ENCODE data around the gene OR2AG1.
"Not testable (repeated sequence)": the region's sequence is repeated elsewhere in the genome, so short reads cannot be mapped to it uniquely, and the experiment has no call there.

OR2AG1 gene

DNA sequence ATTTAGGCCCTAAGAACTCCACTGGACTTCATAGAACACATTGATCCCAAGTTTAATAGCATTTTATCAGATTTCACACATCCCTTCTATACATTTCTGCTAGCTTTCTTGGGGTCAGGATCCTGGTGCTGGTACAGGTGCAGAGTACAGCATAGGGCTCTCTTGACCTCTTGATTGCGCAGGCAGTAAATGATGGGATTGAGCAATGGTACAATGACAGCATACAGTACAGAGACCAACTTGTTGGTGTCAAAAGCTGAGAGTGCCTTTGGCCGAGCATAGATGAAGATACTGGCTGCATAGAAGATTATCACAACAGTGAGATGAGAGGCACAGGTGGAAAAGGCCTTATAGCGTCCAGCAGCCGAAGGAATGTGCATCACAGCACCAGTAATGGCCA lies 11.8 kb downstream of the OR2AG1 start:
- no peak for DNase-seq

DNA sequence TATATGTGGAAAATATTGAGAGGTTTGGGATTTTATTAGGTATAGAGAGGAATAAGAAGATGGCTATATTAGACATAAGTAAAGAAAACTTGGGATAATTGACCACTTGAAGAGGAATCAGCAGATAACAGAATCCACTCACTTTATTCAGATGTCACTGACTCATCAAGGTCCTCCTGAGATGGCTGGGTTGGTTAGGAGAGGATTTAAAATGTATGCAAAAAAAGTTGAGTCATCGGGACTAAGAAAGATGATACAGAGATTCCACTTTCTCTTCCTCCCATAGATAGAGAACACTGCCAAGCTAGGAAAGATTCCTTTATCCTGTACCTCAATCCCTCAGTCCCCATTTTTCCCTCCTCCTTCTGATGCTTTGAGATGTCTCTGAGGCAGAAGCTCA lies 16.6 kb downstream of the OR2AG1 start, which contains the start of gene OR6A2:
Gene OR6A2 (minus strand): TSS at position 288 of the 400 bp plus-strand sequence. CDS start 3,981 bp downstream, outside the sequence.
- DNase-seq: no peak

DNA sequence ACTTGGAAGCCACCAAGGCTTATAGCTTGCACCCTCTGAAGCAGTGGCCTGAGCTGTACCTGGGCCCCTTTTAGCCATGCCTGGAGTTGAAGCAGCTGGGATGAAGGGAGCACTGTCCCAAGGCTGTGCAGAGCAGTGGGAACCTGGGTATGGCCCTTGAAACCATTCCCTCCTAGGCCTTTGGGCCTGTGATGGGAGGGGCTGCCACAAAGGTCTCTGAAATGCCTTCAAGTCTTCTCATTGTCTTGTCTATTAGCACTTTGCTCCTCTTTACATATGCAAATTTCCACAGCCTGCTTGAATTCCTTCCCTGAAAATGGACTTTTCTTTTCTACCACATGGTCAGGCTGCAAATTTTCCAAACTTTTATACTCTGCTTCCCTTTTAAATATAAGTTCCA lies 18.3 kb downstream of the OR2AG1 start:
- DNase-seq: not testable (repeated sequence)

DNA sequence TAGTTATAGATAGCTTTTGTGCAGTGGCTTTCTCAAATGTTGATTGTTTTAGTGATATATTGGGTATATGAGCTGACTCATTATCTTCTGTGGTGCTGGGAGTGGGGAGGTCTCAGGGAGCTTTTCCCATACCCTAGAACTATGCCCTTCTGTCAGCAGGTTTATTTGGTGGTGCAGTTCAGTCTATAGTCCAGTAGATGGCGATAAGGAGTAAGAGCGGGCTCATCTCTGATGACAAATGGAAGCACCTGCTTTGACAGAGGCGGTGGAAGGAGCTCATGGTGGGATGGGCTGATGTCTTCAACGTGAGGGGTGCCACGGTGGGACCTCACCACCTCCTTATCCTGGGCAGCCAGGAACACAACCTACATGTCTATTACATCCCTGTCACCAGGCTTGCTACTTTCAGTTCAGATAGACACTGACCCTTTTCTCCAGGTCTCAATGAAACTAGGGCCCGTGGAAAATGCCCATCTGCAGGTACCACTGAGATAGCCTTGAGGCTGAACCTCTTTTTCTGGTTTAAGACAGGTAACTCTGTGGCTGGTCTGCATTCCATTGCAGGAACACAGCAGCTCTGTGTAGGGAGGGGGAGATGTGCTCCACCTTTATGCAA lies 29.7 kb downstream of the OR2AG1 start:
- peak; percentile 27 for DNase-seq

DNA sequence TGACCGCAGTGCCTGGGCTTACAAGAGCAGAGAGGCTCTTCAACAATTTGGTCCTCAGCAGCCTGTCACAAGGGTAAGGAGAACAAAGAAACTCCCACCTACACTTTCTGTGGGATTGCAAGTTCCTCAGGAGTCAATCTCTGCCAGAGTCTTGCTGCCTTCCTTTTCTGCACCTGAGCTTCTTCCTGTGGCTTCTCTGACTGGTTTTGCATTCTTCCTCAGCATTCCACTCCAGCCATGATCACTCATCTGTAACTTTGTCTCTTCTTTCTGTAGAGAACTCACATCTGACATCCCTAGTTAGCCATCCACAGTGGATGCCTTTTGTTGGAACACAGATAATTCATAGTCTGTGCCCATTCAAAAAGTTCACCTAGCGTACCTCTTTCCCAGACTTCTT lies 30.8 kb downstream of the OR2AG1 start:
- no peak for DNase-seq

DNA sequence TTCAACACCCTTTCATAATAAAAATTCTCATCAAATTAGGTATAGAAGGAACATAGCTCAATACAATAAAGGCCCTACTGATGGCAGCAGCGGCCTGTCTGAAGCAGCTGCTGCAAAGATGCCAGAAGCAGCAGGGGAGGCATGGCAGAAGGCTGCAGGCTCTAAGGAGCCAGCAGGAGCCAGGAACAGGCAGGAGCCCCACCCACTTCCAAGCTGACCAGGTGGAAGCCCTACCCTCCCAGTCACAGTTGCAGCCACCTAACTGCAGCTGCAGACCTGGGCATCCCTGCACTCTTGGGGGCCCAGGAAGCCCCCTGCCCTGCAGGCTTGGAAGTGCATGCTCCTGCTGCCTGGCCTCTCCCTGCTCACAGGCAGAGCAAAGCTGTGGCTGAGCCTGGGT lies 34.9 kb downstream of the OR2AG1 start:
- no peak for DNase-seq

DNA sequence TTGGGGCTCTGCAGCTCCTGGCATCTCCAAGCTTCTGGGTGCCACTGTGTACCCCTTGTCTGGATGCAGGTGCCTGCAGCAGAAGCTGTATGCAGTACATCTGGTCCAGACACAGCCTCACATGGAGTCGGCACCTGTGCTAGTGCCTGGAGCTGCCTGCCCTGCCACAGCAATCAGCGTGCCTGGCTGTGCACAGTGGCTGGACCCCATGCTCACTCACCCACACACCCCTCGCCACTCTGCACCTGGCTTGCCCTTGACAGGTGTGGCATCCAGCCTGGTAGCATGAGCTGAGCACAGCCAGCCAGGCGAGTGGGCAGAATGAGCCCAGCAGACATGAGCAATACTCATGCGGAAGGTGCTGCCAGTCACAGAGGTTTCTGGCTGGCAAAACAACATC lies 36.1 kb downstream of the OR2AG1 start:
- DNase-seq: no peak

DNA sequence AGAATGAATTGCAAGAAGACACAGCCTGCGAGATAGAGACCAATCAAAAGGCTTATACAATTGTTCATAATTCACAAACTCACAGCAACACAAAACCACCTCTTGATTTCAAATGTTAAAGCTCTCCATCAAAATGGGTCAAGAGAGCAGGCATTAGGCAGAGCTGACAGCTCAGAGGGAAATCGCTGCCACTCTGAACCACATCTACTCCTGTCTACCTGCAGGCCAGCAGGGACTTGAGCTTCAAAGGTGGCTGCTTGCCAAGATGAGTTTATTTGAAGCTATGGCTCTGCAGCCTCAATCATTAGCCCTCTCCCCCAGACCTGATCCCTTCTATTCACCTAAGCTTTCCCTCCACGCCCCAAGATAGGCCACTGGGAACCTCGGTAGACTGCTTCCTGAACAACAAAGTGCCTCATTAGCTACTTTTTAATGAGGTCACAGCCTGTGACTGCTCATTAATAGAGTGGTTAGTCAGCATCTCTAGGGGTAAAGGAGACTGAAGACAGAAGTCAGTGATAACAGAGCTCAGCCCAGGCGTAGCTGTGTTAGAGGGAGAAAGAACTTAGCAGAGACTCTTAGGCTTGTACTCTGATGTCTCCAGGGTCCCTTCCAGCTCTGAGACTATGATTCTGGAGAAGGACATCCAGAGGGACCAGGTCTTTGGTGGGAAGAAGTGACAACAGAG lies 41.5 kb downstream of the OR2AG1 start:
- no peak for DNase-seq

DNA sequence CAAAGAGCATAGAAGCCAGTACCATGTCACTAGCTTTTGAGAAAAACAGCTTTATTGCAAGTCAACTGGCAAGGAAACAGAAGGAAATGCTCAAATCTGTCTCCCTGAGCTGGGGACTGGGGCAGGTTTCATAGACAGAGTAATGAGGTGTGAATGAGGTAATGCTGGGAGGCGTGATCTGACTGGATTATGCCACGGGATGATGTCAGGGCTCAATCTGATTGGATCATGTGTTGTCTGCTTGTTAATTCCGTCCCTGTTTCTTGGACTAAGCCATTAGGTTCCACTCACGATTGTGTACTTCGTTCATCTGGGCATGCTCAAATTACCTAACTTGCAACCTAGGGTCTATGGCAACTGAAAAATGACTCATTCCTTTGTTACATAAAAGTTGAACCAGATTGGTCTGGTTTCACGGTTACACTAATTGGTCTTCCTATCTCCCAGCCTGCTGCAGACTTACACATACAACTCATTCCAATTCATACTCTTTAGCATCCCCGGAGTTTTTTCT lies 42.5 kb downstream of the OR2AG1 start:
- DNase-seq: no peak

DNA sequence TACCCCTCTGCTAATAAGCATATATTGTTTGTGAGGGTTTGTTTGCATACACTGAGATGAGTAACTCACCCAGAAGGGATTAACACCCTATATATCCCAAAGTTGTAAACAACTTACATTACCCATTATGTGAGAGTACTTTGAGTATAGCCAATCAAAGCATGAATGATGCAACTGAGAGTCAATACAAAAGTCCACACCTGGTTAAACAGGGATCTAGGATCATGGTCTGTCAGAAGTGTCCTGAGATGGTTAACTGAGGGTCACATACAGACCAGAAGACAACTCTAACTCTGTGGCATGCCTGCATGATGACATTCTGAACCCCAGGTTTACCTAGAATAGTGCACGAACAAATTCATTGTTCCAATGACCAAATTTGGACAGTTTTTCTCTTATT lies 45.3 kb downstream of the OR2AG1 start:
- no peak for DNase-seq

DNA sequence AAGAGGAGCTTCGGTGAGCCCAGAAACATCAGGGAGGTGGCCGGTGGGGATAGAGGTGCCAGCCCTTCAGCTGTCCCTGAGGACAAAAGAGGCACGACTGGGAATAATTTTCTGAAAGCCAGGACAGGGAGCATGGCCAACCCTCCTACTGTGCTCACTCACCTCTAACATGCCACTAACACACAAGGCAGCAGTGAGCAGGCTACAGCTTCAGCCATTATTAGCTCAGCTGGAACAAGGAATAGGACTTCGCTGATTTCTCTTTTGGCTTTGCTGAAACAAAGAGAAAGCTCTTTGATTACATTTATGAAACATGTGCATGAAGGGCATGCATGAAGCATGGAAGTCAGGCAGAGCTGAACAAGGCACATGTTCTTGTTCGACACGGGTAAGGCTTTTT lies 50.5 kb downstream of the OR2AG1 start:
- DNase-seq: no peak

DNA sequence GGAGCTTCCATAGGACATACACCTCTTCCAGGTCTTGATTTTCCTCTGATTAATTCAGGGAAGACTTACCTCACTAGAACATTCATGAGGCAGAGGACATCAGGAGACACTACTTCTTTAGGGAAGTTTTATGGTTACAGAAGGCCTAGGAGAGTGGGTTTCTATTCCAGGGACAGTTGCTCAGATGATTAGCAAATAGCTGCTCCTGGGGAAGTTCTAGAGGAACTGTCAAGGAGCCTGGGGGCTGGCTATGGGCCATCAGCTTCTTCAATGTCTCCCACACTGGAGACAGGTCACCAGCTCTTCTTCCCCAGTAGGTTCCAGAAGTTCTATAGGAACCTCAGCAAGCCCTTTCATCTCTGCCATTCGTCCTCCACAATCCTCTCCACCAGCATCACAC lies 51.2 kb downstream of the OR2AG1 start:
- DNase-seq: no peak
